Measurements from ENCODE around the gene GNG7. TPM values are rescaled to one million over a fixed set of nuclear protein-coding genes. Genes with fewer than 3 reads are reported as not detected.

The GNG7 gene
- 1 to 10 TPM; 1.7 to 2.4 TPM for total RNA-seq

DNA sequence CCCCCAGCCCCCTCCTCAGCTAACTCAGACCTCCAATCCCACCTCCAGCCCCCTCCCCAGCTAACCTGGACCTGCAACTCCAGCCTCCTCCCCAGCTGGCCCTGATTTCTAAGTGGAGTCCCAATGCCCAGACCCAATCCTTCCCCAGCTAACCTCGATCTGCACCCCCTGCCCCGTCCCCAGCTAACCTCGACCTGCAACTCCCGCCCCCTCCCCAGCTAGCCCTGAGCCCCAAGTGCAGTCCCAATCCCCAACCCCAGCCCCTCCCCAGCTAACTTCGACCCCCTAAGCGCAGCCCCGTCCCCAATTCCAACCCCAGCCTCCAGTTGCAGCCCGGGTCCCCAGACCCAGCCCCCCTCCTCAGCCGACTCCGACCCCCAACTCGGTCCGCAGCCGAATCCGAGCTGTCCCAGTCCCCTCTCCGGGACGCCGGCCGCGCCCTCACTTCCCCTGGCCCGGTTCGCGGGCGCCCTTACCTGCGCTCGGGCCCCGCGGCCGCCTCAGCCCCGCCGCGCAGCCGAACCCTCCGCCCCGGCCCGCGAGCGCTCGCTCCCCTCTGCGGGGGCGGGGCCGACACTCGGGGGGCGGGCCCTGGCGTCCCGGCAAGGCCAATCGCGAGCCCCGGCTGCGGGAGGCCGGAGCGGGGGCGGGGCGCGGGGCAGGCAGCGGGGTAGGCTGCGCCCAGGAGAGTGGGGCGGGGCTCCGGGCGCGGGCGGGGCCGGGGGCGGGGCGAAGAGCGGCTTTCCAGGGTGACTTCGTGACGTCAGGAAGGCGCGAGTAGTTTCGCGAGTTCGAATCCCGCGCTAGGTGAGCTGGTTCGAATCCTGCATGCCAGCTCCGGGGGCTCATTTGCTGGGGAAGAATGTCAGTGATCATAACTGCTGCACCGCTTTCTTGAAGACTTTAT lies at the start of gene GNG7:
TSS of gene GNG7 (minus strand) at position 525 of the 907 bp plus-strand sequence. CDS start 182,006 bp downstream, outside the sequence.

DNA sequence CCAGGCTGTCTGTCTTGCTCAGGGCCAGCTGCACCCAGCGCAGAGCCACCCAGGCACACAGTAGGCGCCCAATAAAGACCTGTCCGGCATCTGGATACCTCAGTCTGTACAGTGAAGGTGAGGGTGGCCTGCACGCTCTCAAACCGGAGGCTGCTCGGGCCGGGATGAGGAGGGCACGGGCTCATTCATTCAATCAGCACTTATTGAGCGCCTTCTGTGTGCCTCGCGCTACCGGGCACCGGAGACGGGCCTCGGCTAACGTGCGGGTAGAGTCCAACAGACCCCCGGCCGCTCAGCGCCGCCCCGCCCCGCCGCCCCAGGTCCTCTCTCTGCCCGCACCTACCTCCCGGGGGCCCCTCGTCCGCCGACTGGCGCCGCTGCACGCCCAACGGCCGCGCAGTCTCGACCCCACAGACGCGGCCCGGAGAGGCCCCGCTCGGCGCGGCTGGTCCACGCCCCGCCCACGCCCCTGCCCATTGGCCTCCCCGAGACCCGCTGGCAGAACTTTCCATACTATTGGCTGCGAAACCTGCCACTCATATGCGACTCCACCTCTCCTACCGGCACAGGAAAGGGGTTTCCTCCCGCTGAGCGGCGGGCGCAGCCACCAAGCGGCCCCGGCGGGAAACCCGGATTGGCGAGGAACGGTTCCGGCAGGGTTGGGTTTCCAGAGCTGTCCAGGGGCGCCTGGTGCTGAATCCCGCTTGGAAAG lies 37.3 kb upstream of the GNG7 start, which contains the start of gene SLC39A3:
TSS of gene SLC39A3 (minus strand) at position 416 of the 712 bp plus-strand sequence. CDS start 2,760 bp downstream, outside the sequence.

DNA sequence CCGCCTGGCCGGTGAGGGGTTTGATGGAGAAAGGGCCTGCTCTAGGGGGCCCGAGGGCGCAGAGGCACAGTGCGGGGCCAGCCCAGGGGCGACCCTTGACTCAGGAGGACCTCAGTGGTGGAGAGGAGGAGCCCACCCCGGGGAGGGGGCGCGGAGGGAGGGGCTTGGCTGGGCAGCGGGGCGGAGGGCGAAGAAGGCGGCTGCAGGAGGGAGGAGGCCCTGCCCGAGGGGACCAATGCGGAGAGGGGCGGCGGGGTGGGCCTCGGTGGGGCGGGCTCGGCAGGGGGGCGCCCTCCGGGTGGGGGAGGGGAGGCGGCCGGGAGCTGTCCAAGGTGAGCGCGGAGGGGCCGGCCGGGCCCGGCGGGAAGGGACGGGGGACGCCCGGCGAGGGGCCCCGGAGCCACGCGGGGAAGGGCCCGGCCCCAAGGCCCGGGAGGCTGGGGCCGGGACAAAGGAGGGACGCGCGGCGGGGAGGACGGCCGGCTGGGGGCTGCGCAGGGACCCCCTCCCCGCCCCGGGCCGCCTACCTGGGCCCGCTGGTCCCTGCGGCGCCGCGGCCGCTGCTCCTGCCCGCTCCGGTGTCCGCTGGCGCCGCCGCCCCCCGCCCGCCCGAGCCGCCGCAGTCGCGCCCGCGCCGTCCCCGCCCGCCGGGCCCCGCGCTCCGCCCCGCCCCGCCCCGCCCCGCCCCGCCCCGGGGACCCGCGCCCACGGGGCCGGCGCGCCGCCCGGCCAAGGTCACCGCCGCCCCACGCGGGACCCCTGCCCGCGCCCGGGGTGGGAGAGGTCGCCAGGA lies 18.5 kb upstream of the GNG7 start, which contains the start of gene DIRAS1:
TSS of gene DIRAS1 (minus strand) at position 596 of the 793 bp plus-strand sequence. CDS start 3,566 bp downstream, outside the sequence.

DNA sequence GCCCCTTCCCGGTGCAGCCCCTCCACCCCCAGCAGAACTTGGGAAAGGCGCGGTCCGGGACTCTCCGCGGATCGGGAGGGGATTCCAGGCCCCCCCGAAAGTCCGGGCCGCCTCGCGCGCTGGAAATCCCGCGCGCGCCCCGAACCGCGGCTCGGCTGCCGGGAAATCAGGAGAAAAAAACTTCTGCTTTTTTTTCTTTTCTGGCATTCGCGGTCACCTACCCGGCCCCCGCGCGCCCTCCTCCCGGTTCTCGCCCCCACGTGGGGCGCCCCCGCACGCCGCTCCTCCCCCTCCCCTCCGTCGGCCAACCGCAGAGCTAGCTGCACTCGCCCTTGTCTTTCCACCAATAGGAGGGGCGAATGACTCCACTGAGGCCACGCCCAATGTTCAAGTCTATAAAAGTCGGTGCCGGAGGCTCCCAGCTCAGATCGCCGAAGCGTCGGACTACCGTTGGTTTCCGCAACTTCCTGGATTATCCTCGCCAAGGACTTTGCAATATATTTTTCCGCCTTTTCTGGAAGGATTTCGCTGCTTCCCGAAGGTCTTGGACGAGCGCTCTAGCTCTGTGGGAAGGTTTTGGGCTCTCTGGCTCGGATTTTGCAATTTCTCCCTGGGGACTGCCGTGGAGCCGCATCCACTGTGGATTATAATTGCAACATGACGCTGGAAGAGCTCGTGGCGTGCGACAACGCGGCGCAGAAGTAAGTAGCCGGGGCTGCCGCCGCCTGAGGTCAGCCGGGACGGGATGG lies 226.6 kb downstream of the GNG7 start, which contains the start of gene GADD45B:
TSS of gene GADD45B (plus strand) at position 426 of the 749 bp plus-strand sequence. CDS start at position 658, 232 bp downstream.

Small RNA genes lying within 50 kb of the gene (small RNA-seq; reads per million reads assigned to genes)
- 0 reads per million in 2 donors for gene MIR7850
- 0 reads per million in 2 donors for gene RN7SL121P
- gene RNU6-993P, result 0 reads per million in 2 donors

Other genes starting within 250 kb of the GNG7 start
- 10 to 100 TPM; 18.9 to 75.6 TPM for gene LMNB2, start 245.7 kb downstream of the GNG7 start, total RNA-seq
- gene GADD45B, start 226.6 kb downstream of the GNG7 start, total RNA-seq, result 10 to 100 TPM in 1 of 2 donors, 1 to 10 TPM in 1; 8.3 to 11.4 TPM
- gene DIRAS1, start 18.7 kb upstream of the GNG7 start, total RNA-seq, result 1 to 10 TPM; 2.4 to 2.7 TPM
- gene SLC39A3, start 37.3 kb upstream of the GNG7 start, total RNA-seq, result 10 to 100 TPM; 41.6 to 54.6 TPM
- gene SGTA, start 80.6 kb upstream of the GNG7 start, total RNA-seq, result 10 to 100 TPM; 64.0 to 68.3 TPM
- 100 to 1,000 TPM in 1 of 2 donors, 10 to 100 TPM in 1; 80.9 to 157 TPM for gene THOP1, start 82.8 kb upstream of the GNG7 start, total RNA-seq
- 1 to 10 TPM; 2.0 to 3.4 TPM for gene ZNF554, start 117.2 kb upstream of the GNG7 start, total RNA-seq
- gene ZNF555, start 138.8 kb upstream of the GNG7 start, total RNA-seq, result 1 to 10 TPM; 3.3 to 4.1 TPM
- not detected for gene ZNF556, start 164.6 kb upstream of the GNG7 start, total RNA-seq
- 1 to 10 TPM; 3.1 to 7.3 TPM for gene ZNF57, start 198.2 kb upstream of the GNG7 start, total RNA-seq
- 1 to 10 TPM; 3.1 to 4.3 TPM for gene ZNF77, start 242.3 kb upstream of the GNG7 start, total RNA-seq

All from melanocyte of skin (primary cell).